OCI-LY7 (cell line): ENCODE measurements around the gene ID3. TPM values are rescaled to one million over a fixed set of nuclear protein-coding genes. Genes with fewer than 3 reads are reported as not detected.

Source experiments
- BruUV-seq: library from RNA; stranded (reverse); fragments of 400-500 nt; replicated peaks from 2 replicates; lab custom pipeline; 2021; lab: Mats Ljungman, UMichigan
- CTCF ChIA-PET: fragments of 300-600 bp; sonication (Branson Sonifier 250); formaldehyde crosslinking; loops from one replicate; lab custom pipeline; 2022; ENCODE audit warnings: antibody characterized with exemption; ENCODE audit not compliant: unreplicated experiment; lab: Charles Lee
- POLR2A ChIA-PET: fragments of 300-600 bp; sonication (Branson Sonifier 250); formaldehyde crosslinking; loops from one replicate; lab custom pipeline; 2022; ENCODE audit warnings: antibody characterized with exemption; lab: Charles Lee
- DNase-seq: peaks from one replicate; pipeline ENCODE4 v3.0.0-alpha.2; 2015; ENCODE audit warnings: low spot score
- H2AFZ ChIP-seq: fragments of 200-600 bp; sonication (generic), shearing (Covaris generic); 2 replicates; pipeline ENCODE4 v1.6.1; 2014; ENCODE audit warnings: mild to moderate bottlenecking, antibody characterized with exemption, low read length, moderate library complexity
- H3K27ac ChIP-seq: fragments of 200-600 bp; sonication (generic); 2 replicates; pipeline ENCODE4 v1.5.1; 2014; ENCODE audit warnings: mixed run types, low read depth, mild to moderate bottlenecking, moderate library complexity, low read length, inconsistent platforms; ENCODE audit not compliant: poor library complexity, severe bottlenecking
- H3K36me3 ChIP-seq: fragments of 200-600 bp; sonication (generic); 2 replicates; pipeline ENCODE4 v1.6.1; 2014; ENCODE audit warnings: mild to moderate bottlenecking, antibody characterized with exemption, low read length, moderate library complexity, mixed read lengths; ENCODE audit not compliant: insufficient read depth
- H3K4me1 ChIP-seq: fragments of 200-600 bp; sonication (generic); 2 replicates; pipeline ENCODE4 v1.5.1; 2014; ENCODE audit warnings: mild to moderate bottlenecking, low read length; ENCODE audit not compliant: insufficient read depth, poor library complexity, severe bottlenecking
- H3K4me2 ChIP-seq: fragments of 200-600 bp; sonication (generic); 2 replicates; pipeline ENCODE4 v1.6.1; 2014; ENCODE audit warnings: mild to moderate bottlenecking, low read length
- H3K4me3 ChIP-seq: fragments of 200-600 bp; sonication (generic); 2 replicates; pipeline ENCODE4 v1.5.1; 2014; ENCODE audit warnings: mild to moderate bottlenecking, low read depth, low read length; ENCODE audit not compliant: poor library complexity, severe bottlenecking
- H3K79me2 ChIP-seq: fragments of 200-600 bp; sonication (generic); 2 replicates; pipeline ENCODE4 v1.6.1; 2016; ENCODE audit warnings: low read depth, mild to moderate bottlenecking, low read length, moderate library complexity, mixed read lengths; ENCODE audit not compliant: insufficient read depth
- H3K9me2 ChIP-seq: fragments of 200-600 bp; sonication (generic); 2 replicates; pipeline ENCODE4 v1.6.1; 2016; ENCODE audit warnings: mild to moderate bottlenecking, low read length, mixed read lengths; ENCODE audit not compliant: insufficient read depth
- H3K9me3 ChIP-seq: fragments of 200-600 bp; sonication (generic); 2 replicates; pipeline ENCODE4 v1.6.1; 2014; ENCODE audit warnings: mild to moderate bottlenecking, mixed run types, low read length, mixed read lengths
- H4K20me1 ChIP-seq: fragments of 200-600 bp; sonication (generic); 2 replicates; pipeline ENCODE4 v1.6.1; 2014; ENCODE audit warnings: mild to moderate bottlenecking, antibody characterized with exemption, low read length, moderate library complexity, mixed read lengths; ENCODE audit not compliant: insufficient read depth
- EZH2phosphoT487 ChIP-seq: fragments of 200-600 bp; sonication (generic); IDR thresholded peaks from 2 replicates; pipeline ENCODE4 v1.6.1; 2018; ENCODE audit warnings: low read depth, borderline replicate concordance, mild to moderate bottlenecking, mixed run types, antibody characterized with exemption, low read length, moderate library complexity, mixed read lengths
- intact Hi-C: fragments of 100-400 bp; cut with micrococcal nuclease; formaldehyde crosslinking; loops from one replicate; pipeline ENCODE4 v1.10.0; 2022; ENCODE audit not compliant: unreplicated experiment
- total RNA-seq, 2 experiments: library from RNA; depleted of rRNA in 1 of 2; stranded (reverse); fragments of >200 nt in 1 of 2; shearing (Covaris generic) in 1 of 2; gene quantifications; 2 replicates each; pipeline ENCODE4 v1.2.3, GENCODE V29; 2014 to 2022
- TF ChIP-seq, protein P1 (sequence below): fragments of 200-600 bp; sonication (generic); conservative IDR thresholded peaks from 2 replicates; pipeline ENCODE4 v1.5.1; 2014; ENCODE audit warnings: mild to moderate bottlenecking, antibody characterized with exemption, low read length, moderate library complexity, mixed read lengths

ID3 gene
- total RNA-seq, 2 experiments from 2014 or later = 629 to 1,658 TPM

GRCh38 chr1:23601968-23602876 is 42.9 kb upstream of the ID3 start:
- Histone ChIP-seq H2AFZ (no peak overlapping the region), H3K27ac (peak overlapping the region; percentile 94), H3K4me3 (peak overlapping the region; percentile 53), H3K4me2 (peak overlapping the region; percentile 88), H3K79me2 (peaks cover 10% of the 10 kb centered on the region; the same call in 1 of the 2 replicates), H3K9me2 (no peaks in the 10 kb centered on the region), H3K9me3 (no peaks in the 10 kb centered on the region), H4K20me1 (no peaks in the 10 kb centered on the region), H3K36me3 (no peaks in the 10 kb centered on the region), H3K4me1 (peaks cover 97% of the 10 kb centered on the region)
- DNase-seq = peak; percentile 57
- intact Hi-C loops = no loop called here
- CTCF ChIA-PET = interaction anchor here (1.0 to 1.6 kb wide), 3 partner anchors 8 to 47 kb away, joined by 3 to 7 read pairs (median 4); no protein-coding TSS in a partner anchor
- BruUV-seq = TSS peak; percentile 37
- POLR2A ChIA-PET = interaction anchor here (0.5 to 13.7 kb wide), 13 partner anchors 8 to 62 kb away, joined by 3 to 186 read pairs (median 8); partner anchors contain the start of gene ID3
- TF ChIP-seq, protein P1, sequence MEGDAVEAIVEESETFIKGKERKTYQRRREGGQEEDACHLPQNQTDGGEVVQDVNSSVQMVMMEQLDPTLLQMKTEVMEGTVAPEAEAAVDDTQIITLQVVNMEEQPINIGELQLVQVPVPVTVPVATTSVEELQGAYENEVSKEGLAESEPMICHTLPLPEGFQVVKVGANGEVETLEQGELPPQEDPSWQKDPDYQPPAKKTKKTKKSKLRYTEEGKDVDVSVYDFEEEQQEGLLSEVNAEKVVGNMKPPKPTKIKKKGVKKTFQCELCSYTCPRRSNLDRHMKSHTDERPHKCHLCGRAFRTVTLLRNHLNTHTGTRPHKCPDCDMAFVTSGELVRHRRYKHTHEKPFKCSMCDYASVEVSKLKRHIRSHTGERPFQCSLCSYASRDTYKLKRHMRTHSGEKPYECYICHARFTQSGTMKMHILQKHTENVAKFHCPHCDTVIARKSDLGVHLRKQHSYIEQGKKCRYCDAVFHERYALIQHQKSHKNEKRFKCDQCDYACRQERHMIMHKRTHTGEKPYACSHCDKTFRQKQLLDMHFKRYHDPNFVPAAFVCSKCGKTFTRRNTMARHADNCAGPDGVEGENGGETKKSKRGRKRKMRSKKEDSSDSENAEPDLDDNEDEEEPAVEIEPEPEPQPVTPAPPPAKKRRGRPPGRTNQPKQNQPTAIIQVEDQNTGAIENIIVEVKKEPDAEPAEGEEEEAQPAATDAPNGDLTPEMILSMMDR = no peak
- no peak for TF ChIP-seq EZH2phosphoT487

DNA sequence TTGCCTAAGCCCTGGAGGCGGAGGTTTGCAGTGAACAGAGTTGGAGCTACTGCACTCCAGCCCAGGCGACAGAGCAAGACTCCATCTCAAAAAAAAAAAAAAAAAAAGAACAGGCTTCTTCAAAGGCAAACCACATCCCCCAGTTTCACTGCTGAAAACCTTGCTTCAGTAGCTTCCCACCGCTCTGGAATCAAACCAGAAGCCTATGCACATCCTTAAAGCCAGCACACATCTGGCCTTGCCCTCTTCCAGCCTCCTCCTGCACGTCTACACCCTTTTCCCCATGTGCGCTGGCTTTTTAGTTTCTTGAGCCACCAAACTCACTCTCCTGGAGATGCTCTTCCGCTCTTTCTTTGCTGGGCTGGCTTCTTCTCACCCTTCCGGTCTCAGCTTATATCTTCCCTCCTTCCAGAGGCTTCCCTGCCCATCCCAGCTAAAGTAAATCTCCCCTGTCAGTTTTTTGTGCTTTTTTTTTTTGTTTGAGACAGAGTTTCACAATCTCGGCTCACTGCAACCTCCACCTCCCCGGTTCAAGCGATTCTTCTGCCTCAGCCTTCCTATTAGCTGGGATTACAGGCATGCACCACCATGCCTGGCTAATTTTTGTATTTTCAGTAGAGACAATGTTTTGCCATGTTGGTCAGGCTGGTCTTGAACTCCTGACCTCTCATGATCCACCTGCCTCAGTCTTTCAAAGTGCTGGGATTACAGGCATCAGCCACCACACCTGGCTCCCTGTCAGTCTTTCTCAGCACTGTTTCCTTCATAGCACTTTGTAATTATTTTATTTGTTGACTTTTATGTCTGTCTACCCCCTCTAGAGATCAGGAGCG is 42.0 kb upstream of the ID3 start:
- ChIA-PET POLR2A (interaction anchor here (0.5 to 13.7 kb wide), 16 partner anchors 9 to 73 kb away, joined by 3 to 186 read pairs (median 5); partner anchors contain the start of gene ID3), CTCF (interaction anchor here (1.3 to 1.6 kb wide), 2 partner anchors 9 to 24 kb away, joined by 3 to 7 read pairs; no protein-coding TSS in a partner anchor)
- H2AFZ ChIP-seq = no peak overlapping the region; the same call in 1 of the 2 replicates

More for the DNA sequence above, 42.0 kb upstream of the ID3 start:
- intact Hi-C loops = no loop called here
- peak; percentile 65 for DNase-seq
- Histone ChIP-seq H3K4me1 (peaks cover 97% of the 10 kb centered on the region), H3K36me3 (no peaks in the 10 kb centered on the region), H3K27ac (peak overlapping the region; percentile 94), H3K79me2 (peaks cover 10% of the 10 kb centered on the region; the same call in 1 of the 2 replicates), H3K9me3 (no peaks in the 10 kb centered on the region), H4K20me1 (no peaks in the 10 kb centered on the region), H3K4me3 (peak overlapping the region; percentile 53), H3K4me2 (peak overlapping the region; percentile 88), H3K9me2 (no peaks in the 10 kb centered on the region)
- TF ChIP-seq, protein P1 = no peak
- no peak for TF ChIP-seq EZH2phosphoT487
- BruUV-seq = TSS peak; percentile 66
